ENCODE data around the gene FTSJ1. TPM values are rescaled to one million over a fixed set of nuclear protein-coding genes. Genes with fewer than 3 reads are reported as not detected.
"Not testable (repeated sequence)": the region's sequence is repeated elsewhere in the genome, so short reads cannot be mapped to it uniquely, and the experiment has no call there.

Gene FTSJ1
- 100 to 1,000 TPM; 130 to 147 (median 134) TPM for total RNA-seq

GRCh38 chrX:48475774-48476577 lies at the start of gene FTSJ1:
FTSJ1 (plus strand) TSS chrX:48476199; CDS start chrX:48478048, 1,849 bp downstream.
- peak within 1 kb of the TSS; percentile 96 for H3K4me3 Mint-ChIP-seq
- ATAC-seq = peak; percentile 93 to 95
- peaks cover 10% of the 10 kb centered on the region for H3K36me3 Mint-ChIP-seq (ENCODE audit: insufficient read depth)
- H3K9me3 Mint-ChIP-seq = no peaks in the 10 kb centered on the region
- H3K4me1 Mint-ChIP-seq (ENCODE audit: low read depth) = peaks cover 31% of the 10 kb centered on the region
- no peaks in the 10 kb centered on the region for H3K27me3 Mint-ChIP-seq (ENCODE audit: low read depth)
- peak; percentile 81 for DNase-seq

GRCh38 chrX:48427027-48427716 lies 48.8 kb upstream of the FTSJ1 start:
- DNase-seq; H3K4me3 Mint-ChIP-seq; H3K36me3 Mint-ChIP-seq (ENCODE audit: insufficient read depth); H3K27me3 Mint-ChIP-seq (ENCODE audit: low read depth); H3K9me3 Mint-ChIP-seq; H3K4me1 Mint-ChIP-seq (ENCODE audit: low read depth): not testable (repeated sequence)
- peak; percentile 87 to 95 for ATAC-seq

- not testable (repeated sequence) for H3K4me3 Mint-ChIP-seq; H3K27me3 Mint-ChIP-seq (ENCODE audit: low read depth); DNase-seq; H3K9me3 Mint-ChIP-seq; H3K36me3 Mint-ChIP-seq (ENCODE audit: insufficient read depth); ATAC-seq
- peaks cover 19% of the 10 kb centered on the region for H3K4me1 Mint-ChIP-seq (ENCODE audit: low read depth)
Observed at GRCh38 chrX:48429606-48430005, 46.4 kb upstream of the FTSJ1 start.

- H3K36me3 Mint-ChIP-seq (ENCODE audit: insufficient read depth); H3K4me3 Mint-ChIP-seq; DNase-seq; ATAC-seq; H3K27me3 Mint-ChIP-seq (ENCODE audit: low read depth); H3K9me3 Mint-ChIP-seq: not testable (repeated sequence)
- H3K4me1 Mint-ChIP-seq (ENCODE audit: low read depth) = peaks cover 19% of the 10 kb centered on the region
Observed at GRCh38 chrX:48430166-48430565, 45.8 kb upstream of the FTSJ1 start.

- H3K9me3 Mint-ChIP-seq; H3K36me3 Mint-ChIP-seq (ENCODE audit: insufficient read depth); DNase-seq; H3K4me3 Mint-ChIP-seq; ATAC-seq; H3K27me3 Mint-ChIP-seq (ENCODE audit: low read depth): not testable (repeated sequence)
- peaks cover 17% of the 10 kb centered on the region for H3K4me1 Mint-ChIP-seq (ENCODE audit: low read depth)
Observed at GRCh38 chrX:48433713-48434112, 42.3 kb upstream of the FTSJ1 start.

GRCh38 chrX:48447201-48447600 lies 28.8 kb upstream of the FTSJ1 start:
- H3K4me1 Mint-ChIP-seq (ENCODE audit: low read depth); ATAC-seq; H3K27me3 Mint-ChIP-seq (ENCODE audit: low read depth); DNase-seq; H3K4me3 Mint-ChIP-seq; H3K9me3 Mint-ChIP-seq; H3K36me3 Mint-ChIP-seq (ENCODE audit: insufficient read depth): not testable (repeated sequence)

- DNase-seq = no peak
- no peak overlapping the region for H3K4me3 Mint-ChIP-seq
- ATAC-seq = no peak
- no peaks in the 10 kb centered on the region for H3K4me1 Mint-ChIP-seq (ENCODE audit: low read depth)
- H3K36me3 Mint-ChIP-seq (ENCODE audit: insufficient read depth) = no peaks in the 10 kb centered on the region
- no peaks in the 10 kb centered on the region for H3K9me3 Mint-ChIP-seq
- H3K27me3 Mint-ChIP-seq (ENCODE audit: low read depth) = no peaks in the 10 kb centered on the region
Observed at GRCh38 chrX:48450076-48450475, 25.9 kb upstream of the FTSJ1 start.

GRCh38 chrX:48451708-48452107 lies 24.3 kb upstream of the FTSJ1 start:
- no peak for DNase-seq

GRCh38 chrX:48456628-48457331 lies 19.2 kb upstream of the FTSJ1 start:
- peaks cover 20% of the 10 kb centered on the region for H3K36me3 Mint-ChIP-seq (ENCODE audit: insufficient read depth)
- no peaks in the 10 kb centered on the region for H3K27me3 Mint-ChIP-seq (ENCODE audit: low read depth)
- ATAC-seq (no peak), DNase-seq (no peak)
- H3K4me1 Mint-ChIP-seq (ENCODE audit: low read depth) = no peaks in the 10 kb centered on the region
- no peaks in the 10 kb centered on the region for H3K9me3 Mint-ChIP-seq
- no peak overlapping the region for H3K4me3 Mint-ChIP-seq

More at GRCh38 chrX:48451708-48452107, 24.3 kb upstream of the FTSJ1 start:
- Mint-ChIP-seq H3K4me3 (no peak overlapping the region), H3K27me3 (ENCODE audit: low read depth) (no peaks in the 10 kb centered on the region), H3K4me1 (ENCODE audit: low read depth) (no peaks in the 10 kb centered on the region), H3K9me3 (no peaks in the 10 kb centered on the region), H3K36me3 (ENCODE audit: insufficient read depth) (no peaks in the 10 kb centered on the region)
- no peak for ATAC-seq

- Mint-ChIP-seq H3K4me1 (ENCODE audit: low read depth) (no peaks in the 10 kb centered on the region), H3K27me3 (ENCODE audit: low read depth) (no peaks in the 10 kb centered on the region), H3K9me3 (no peaks in the 10 kb centered on the region), H3K36me3 (ENCODE audit: insufficient read depth) (peaks cover 20% of the 10 kb centered on the region), H3K4me3 (no peak overlapping the region)
- DNase-seq (no peak), ATAC-seq (no peak)
Observed at GRCh38 chrX:48458711-48459110, 17.3 kb upstream of the FTSJ1 start.

GRCh38 chrX:48459483-48459882 lies 16.5 kb upstream of the FTSJ1 start:
- ATAC-seq = no peak
- no peak for DNase-seq
- Mint-ChIP-seq H3K27me3 (ENCODE audit: low read depth) (no peaks in the 10 kb centered on the region), H3K9me3 (no peaks in the 10 kb centered on the region), H3K4me1 (ENCODE audit: low read depth) (peaks cover 6% of the 10 kb centered on the region), H3K4me3 (no peak overlapping the region), H3K36me3 (ENCODE audit: insufficient read depth) (peaks cover 25% of the 10 kb centered on the region)

- no peaks in the 10 kb centered on the region for H3K9me3 Mint-ChIP-seq
- no peak for DNase-seq
- ATAC-seq = no peak
- H3K4me1 Mint-ChIP-seq (ENCODE audit: low read depth) = peaks cover 7% of the 10 kb centered on the region
- H3K4me3 Mint-ChIP-seq = no peak overlapping the region
- H3K27me3 Mint-ChIP-seq (ENCODE audit: low read depth) = no peaks in the 10 kb centered on the region
- peaks cover 27% of the 10 kb centered on the region for H3K36me3 Mint-ChIP-seq (ENCODE audit: insufficient read depth)
Observed at GRCh38 chrX:48460031-48460430, 16.0 kb upstream of the FTSJ1 start.

- peaks cover 32% of the 10 kb centered on the region for H3K36me3 Mint-ChIP-seq (ENCODE audit: insufficient read depth)
Observed at GRCh38 chrX:48460606-48461005, 15.4 kb upstream of the FTSJ1 start.

GRCh38 chrX:48461830-48462229 lies 14.2 kb upstream of the FTSJ1 start:
- no peak overlapping the region for H3K4me3 Mint-ChIP-seq
- no peak for ATAC-seq
- peaks cover 37% of the 10 kb centered on the region for H3K36me3 Mint-ChIP-seq (ENCODE audit: insufficient read depth)
- H3K27me3 Mint-ChIP-seq (ENCODE audit: low read depth) = no peaks in the 10 kb centered on the region
- DNase-seq = no peak
- H3K9me3 Mint-ChIP-seq = no peaks in the 10 kb centered on the region
- peaks cover 17% of the 10 kb centered on the region for H3K4me1 Mint-ChIP-seq (ENCODE audit: low read depth)

More at GRCh38 chrX:48460606-48461005, 15.4 kb upstream of the FTSJ1 start:
- Mint-ChIP-seq H3K27me3 (ENCODE audit: low read depth) (no peaks in the 10 kb centered on the region), H3K9me3 (no peaks in the 10 kb centered on the region), H3K4me3 (no peak overlapping the region), H3K4me1 (ENCODE audit: low read depth) (peaks cover 13% of the 10 kb centered on the region)
- ATAC-seq (no peak), DNase-seq (no peak)
